Spleen (tissue), 11 donors: ENCODE results near the gene SLC22A3. TPM values are rescaled to one million over a fixed set of nuclear protein-coding genes. Genes with fewer than 3 reads are reported as not detected.

Source experiments
- DNase-seq: peaks from one replicate; pipeline ENCODE4 v3.0.0-alpha.2; 2020
- H3K27ac ChIP-seq, 8 donors: fragments of 200-600 bp; sonication (generic) in 7 of 8; 1 replicate in 4 of 8; 2 replicates in 4 of 8; pipeline versions ENCODE4 v1.5.0 to v1.8.0; 2016 to 2021; ENCODE audit warnings: inconsistent platforms in 4 of 8, mild to moderate bottlenecking in 4 of 8, moderate library complexity in 1 of 8
- H3K27me3 ChIP-seq, 7 donors: fragments of 200-600 bp; sonication (generic) in 6 of 7; replicated peaks in 1 of 7; 1 replicate in 4 of 7; 2 replicates in 3 of 7; pipeline versions ENCODE4 v1.5.0 to v1.8.0; 2016 to 2021; ENCODE audit warnings: inconsistent platforms in 3 of 7, mild to moderate bottlenecking in 1 of 7
- H3K36me3 ChIP-seq, 6 donors: fragments of 200-600 bp; sonication (generic) in 5 of 6; 1 replicate in 4 of 6; 2 replicates in 2 of 6; pipeline versions ENCODE4 v1.5.0 to v1.8.0; 2016 to 2021; ENCODE audit warnings: inconsistent platforms in 2 of 6
- H3K4me1 ChIP-seq, 6 donors: fragments of 200-600 bp; sonication (generic) in 5 of 6; 1 replicate in 3 of 6; 2 replicates in 3 of 6; pipeline versions ENCODE4 v1.5.0 to v1.8.0; 2016 to 2021; ENCODE audit warnings: inconsistent platforms in 3 of 6
- H3K4me3 ChIP-seq, 8 donors: fragments of 200-600 bp; sonication (generic) in 7 of 8; 1 replicate in 4 of 8; 2 replicates in 4 of 8; pipeline versions ENCODE4 v1.5.0 to v1.8.0; 2016 to 2021; ENCODE audit warnings: inconsistent platforms in 4 of 8, mild to moderate bottlenecking in 4 of 8, moderate library complexity in 2 of 8
- H3K9me3 ChIP-seq, 8 donors: fragments of 200-600 bp; sonication (generic) in 7 of 8; 1 replicate in 4 of 8; 2 replicates in 4 of 8; pipeline versions ENCODE4 v1.5.0 to v1.8.0; 2016 to 2021; ENCODE audit warnings: inconsistent platforms in 4 of 8
- POLR2A ChIP-seq, 3 donors: fragments of 450-650 bp; IDR thresholded peaks; one replicate each; pipeline ENCODE4 v1.5.1; 2017; ENCODE audit warnings: antibody characterized with exemption in 3 of 3, mild to moderate bottlenecking in 1 of 3
- POLR2AphosphoS5 ChIP-seq, 3 donors: sonication (generic); formaldehyde crosslinking; IDR thresholded peaks; one replicate each; pipeline ENCODE4 v1.5.1; 2017; ENCODE audit warnings: antibody characterized with exemption in 3 of 3
- WGBS, 5 donors: extraction: QIAGEN DNeasy Blood & Tissue Kit in 3 of 5; methylation state at CpG; one replicate each; pipeline versions ENCODE4 v1.1.5 to v1.1.7; 2013 to 2018; 5-methylcytosine and 5-hydroxymethylcytosine counted together
- intact Hi-C: fragments of 100-400 bp; cut with DNase I; formaldehyde crosslinking; loops from one replicate; pipeline ENCODE4 v1.15.0; 2023; ENCODE audit warnings: low total_unique reads
- polyA plus RNA-seq, 3 donors: library from polyadenylated mRNA; stranded (reverse); fragments of 200-250 nt; gene quantifications; one replicate each; pipeline ENCODE4 v1.2.1, GENCODE V29; 2013
- total RNA-seq, 7 donors: library from RNA; depleted of rRNA in 3 of 7; stranded (reverse); fragments of >200 nt in 3 of 7; fragmentation: NEBNext Ultra II Directional in 4 of 7; extraction: Animal tissue kit (Norgen Biotek cat#: 25700) in 4 of 7; gene quantifications; one replicate each; pipeline versions ENCODE4 v1.1.0 to v1.2.1, GENCODE V29; 2016 to 2021
- TF ChIP-seq, protein P1 (sequence below), 11 experiments: fragments of 200-600 bp in 7 of 11; fragments of 450-650 bp in 4 of 11; sonication (generic) in 4 of 11; IDR thresholded peaks in 8 of 11; conservative IDR thresholded peaks in 3 of 11; 1 replicate in 7 of 11; 2 replicates in 4 of 11; pipeline versions ENCODE4 v1.4.0 to v1.8.0; 2016 to 2021; ENCODE audit warnings: antibody characterized with exemption in 11 of 11, inconsistent platforms in 4 of 11, mild to moderate bottlenecking in 1 of 11
- donor health status: healthy with polysubstance abuse.
- donor health status: DM: no; HTN: no; CAD: no; lungs with moderate emphysema.
- donor health status: DM: no; HTN: no; CAD: no.
- donor health status: Bipolar disorder and iron deficiency.
- donor health status: healthy.
- donor health status: DM: no; HTN: no; CAD: no.
- donor health status: DM: yes; HTN: yes; CAD: no.

The SLC22A3 gene
- total and polyA plus RNA-seq, 10 donors = 0.70 to 2.2 (median 1.7) TPM

DNA sequence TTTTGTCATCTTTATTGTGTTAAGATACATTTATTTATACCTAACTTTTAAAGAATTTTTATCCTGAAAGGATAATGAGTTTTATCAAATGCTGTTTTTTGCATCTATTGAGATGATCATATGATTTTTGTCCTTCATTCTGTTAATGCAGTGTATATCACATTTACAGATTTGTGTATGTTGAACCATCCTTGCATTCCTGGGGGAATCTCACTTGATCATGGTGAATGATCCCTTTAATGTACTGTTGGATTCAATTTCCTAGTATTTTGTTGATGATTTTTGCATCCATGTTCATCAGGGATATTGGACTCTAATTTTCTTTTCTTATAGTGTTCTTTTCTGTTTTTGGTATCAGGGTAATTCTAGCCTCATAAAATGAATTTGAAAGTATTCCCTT, 38.5 kb upstream of the SLC22A3 start:
- no peaks in the 10 kb centered on the region for H3K36me3 ChIP-seq
- no peaks in the 10 kb centered on the region for H3K4me1 ChIP-seq
- DNase-seq = no peak
- no peak overlapping the region for H3K4me3 ChIP-seq
- TF ChIP-seq POLR2AphosphoS5 (IDR thresholded peaks at IDR 0.05) (no peak), POLR2A (IDR thresholded peaks at IDR 0.05) (no peak)
- TF ChIP-seq, protein P1, sequence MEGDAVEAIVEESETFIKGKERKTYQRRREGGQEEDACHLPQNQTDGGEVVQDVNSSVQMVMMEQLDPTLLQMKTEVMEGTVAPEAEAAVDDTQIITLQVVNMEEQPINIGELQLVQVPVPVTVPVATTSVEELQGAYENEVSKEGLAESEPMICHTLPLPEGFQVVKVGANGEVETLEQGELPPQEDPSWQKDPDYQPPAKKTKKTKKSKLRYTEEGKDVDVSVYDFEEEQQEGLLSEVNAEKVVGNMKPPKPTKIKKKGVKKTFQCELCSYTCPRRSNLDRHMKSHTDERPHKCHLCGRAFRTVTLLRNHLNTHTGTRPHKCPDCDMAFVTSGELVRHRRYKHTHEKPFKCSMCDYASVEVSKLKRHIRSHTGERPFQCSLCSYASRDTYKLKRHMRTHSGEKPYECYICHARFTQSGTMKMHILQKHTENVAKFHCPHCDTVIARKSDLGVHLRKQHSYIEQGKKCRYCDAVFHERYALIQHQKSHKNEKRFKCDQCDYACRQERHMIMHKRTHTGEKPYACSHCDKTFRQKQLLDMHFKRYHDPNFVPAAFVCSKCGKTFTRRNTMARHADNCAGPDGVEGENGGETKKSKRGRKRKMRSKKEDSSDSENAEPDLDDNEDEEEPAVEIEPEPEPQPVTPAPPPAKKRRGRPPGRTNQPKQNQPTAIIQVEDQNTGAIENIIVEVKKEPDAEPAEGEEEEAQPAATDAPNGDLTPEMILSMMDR (IDR thresholded peaks at IDR 0.05 in 8 of 11, conservative IDR thresholded peaks at IDR 0.05 in 3 of 11) = no peak
- peaks cover 7 to 65% (median 58%) of the 10 kb centered on the region in 8 donors for H3K9me3 ChIP-seq
- no peak overlapping the region for H3K27ac ChIP-seq
- no peaks in the 10 kb centered on the region for H3K27me3 ChIP-seq
- intact Hi-C loops = no loop called here

DNA sequence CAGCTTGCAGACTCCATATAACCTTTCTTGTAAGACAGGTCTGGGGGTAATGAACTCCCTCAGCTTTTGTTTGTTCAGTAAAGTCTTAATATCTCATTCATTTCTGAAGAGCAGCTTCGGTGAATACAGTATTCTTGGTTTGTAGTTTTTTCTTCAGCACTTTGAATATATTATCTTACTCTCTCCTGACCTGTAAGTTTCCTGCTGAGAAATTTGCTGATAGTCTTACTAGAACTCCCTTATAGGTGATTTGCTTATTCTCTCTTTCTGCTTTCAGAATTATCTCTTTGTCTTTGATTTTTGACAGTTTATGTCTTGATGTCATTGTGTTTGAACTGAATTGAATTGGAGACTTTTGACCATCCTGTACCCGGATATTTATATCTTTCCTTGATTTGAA, 35.3 kb upstream of the SLC22A3 start:
- TF ChIP-seq, protein P1 (IDR thresholded peaks at IDR 0.05 in 8 of 11, conservative IDR thresholded peaks at IDR 0.05 in 3 of 11) = no peak
- TF ChIP-seq POLR2A (IDR thresholded peaks at IDR 0.05) (no peak), POLR2AphosphoS5 (IDR thresholded peaks at IDR 0.05) (no peak)
- Histone ChIP-seq H3K9me3 (peaks cover 7 to 69% (median 58%) of the 10 kb centered on the region in 8 donors), H3K4me1 (no peaks in the 10 kb centered on the region), H3K36me3 (no peaks in the 10 kb centered on the region), H3K27me3 (no peaks in the 10 kb centered on the region), H3K4me3 (no peak overlapping the region), H3K27ac (no peak overlapping the region)
- intact Hi-C loops = no loop called here
- DNase-seq = no peak
- WGBS, 5 donors = 76 to 87% (median 85%) methylated on average over 2 of the region's 2 CpGs

DNA sequence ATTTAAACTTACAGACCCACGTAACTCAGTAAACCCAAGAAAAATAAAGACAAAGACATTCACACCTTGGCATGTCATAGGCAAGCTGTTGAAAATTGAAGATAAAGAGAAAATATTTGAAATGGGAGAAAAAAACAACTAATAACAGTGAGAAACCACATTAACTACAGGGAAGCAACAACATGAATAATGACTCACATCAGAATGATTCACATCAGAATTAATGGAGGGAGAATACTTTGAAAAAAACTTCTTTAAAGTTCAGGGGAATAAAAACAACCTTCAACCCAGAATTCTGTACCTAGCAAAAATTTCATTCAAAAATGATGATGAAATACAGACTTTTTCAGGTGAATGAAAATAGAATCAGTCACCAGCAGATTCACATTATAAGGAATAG, 32.9 kb upstream of the SLC22A3 start:
- H3K4me3 ChIP-seq = no peak overlapping the region
- intact Hi-C loops = no loop called here
- no peaks in the 10 kb centered on the region for H3K4me1 ChIP-seq
- TF ChIP-seq POLR2A (IDR thresholded peaks at IDR 0.05) = no peak
- peaks cover 0 to 51% (median 39%) of the 10 kb centered on the region in 8 donors for H3K9me3 ChIP-seq
- 79 to 95% (median 85%) methylated on average over 1 of the region's 1 CpG for WGBS, 5 donors
- H3K27ac ChIP-seq = no peak overlapping the region
- no peaks in the 10 kb centered on the region for H3K27me3 ChIP-seq
- no peaks in the 10 kb centered on the region for H3K36me3 ChIP-seq
- no peak for DNase-seq

DNA sequence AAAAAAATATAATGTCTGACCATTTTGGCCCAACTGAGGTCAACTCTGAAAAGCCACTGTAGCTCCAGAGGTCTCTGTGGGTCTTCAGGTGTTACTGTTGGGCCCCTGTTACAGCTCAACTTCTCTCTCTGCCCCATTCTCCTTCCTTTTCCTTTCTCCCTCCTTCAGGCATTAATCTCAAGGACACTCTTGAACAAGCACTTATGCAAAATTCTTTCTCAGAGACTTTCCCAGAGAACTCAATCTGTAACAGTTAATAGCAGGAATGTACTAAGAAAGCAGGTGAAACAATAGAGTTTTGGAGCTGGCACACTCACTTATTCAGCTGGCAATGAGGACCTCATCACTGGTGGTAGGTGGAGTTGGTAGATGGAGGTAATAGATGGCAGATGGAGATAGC, 31.9 kb upstream of the SLC22A3 start:
- H3K4me1 ChIP-seq = no peaks in the 10 kb centered on the region
- no peaks in the 10 kb centered on the region for H3K36me3 ChIP-seq
- intact Hi-C loops = no loop called here
- H3K9me3 ChIP-seq = peaks cover 0 to 49% (median 37%) of the 10 kb centered on the region in 8 donors
- no peaks in the 10 kb centered on the region for H3K27me3 ChIP-seq
- H3K4me3 ChIP-seq = no peak overlapping the region
- TF ChIP-seq POLR2AphosphoS5 (IDR thresholded peaks at IDR 0.05) (no peak), POLR2A (IDR thresholded peaks at IDR 0.05) (no peak)
- TF ChIP-seq, protein P1 (IDR thresholded peaks at IDR 0.05 in 8 of 11, conservative IDR thresholded peaks at IDR 0.05 in 3 of 11) = no peak
- no peak overlapping the region for H3K27ac ChIP-seq
- no peak for DNase-seq

DNA sequence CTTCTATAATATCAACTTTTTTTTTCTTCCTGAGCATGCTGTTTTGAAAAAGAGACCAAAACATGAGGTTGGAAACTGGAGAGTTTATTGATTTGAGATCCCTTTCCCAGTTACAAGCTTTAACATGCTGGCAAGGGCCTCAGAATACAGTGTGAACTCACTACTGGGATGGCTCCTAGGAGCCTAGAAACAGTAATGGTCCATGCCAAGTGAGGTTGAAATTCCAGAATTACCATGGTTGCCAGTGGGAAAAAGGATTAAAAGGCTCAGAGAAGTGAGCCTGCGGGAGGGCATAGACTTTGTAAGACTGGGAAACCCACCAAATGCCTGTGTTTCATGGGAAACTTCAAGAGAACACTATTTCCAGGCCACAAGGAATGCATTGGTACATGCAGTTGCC, 28.9 kb upstream of the SLC22A3 start:
- TF ChIP-seq POLR2AphosphoS5 (IDR thresholded peaks at IDR 0.05) (no peak), POLR2A (IDR thresholded peaks at IDR 0.05) (no peak)
- TF ChIP-seq, protein P1 (IDR thresholded peaks at IDR 0.05 in 8 of 11, conservative IDR thresholded peaks at IDR 0.05 in 3 of 11) = no peak
- Histone ChIP-seq H3K4me1 (no peaks in the 10 kb centered on the region), H3K4me3 (no peak overlapping the region), H3K27me3 (no peaks in the 10 kb centered on the region), H3K9me3 (peaks cover 0 to 25% (median 16%) of the 10 kb centered on the region in 8 donors), H3K27ac (no peak overlapping the region), H3K36me3 (no peaks in the 10 kb centered on the region)
- intact Hi-C loops = no loop called here
- DNase-seq = no peak
- WGBS, 5 donors = 74 to 100% (median 82%) methylated on average over 1 of the region's 1 CpG
